ENCODE results near the gene L3MBTL4.

DNA sequence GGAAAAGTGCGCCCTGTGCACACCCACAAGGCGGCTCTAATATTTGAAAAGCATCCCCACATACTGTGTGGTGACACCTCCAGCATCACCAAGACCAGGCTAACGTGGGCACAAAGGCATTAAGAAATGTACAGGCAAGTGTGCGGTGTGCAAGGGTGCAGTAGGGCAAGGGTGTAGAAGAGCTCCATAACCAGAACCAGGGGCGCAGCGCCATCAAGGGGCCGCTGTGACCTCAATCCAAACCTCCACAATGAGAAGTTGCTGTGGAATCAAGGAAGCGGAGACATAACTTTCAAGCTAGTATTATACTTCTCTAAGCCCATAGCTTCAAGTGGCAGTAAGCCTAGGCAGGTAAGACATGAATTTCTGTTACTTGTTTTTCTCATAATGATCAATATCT is 13.0 kb downstream of the L3MBTL4 start:
- TF ChIP-seq OSR1 (CRISPR knock-in tag; IDR thresholded peaks at IDR 0.05) (no peak), ZNF565 (CRISPR knock-in tag; conservative IDR thresholded peaks at IDR 0.05; ENCODE audit: low read depth) (no peak), CSDC2 (CRISPR knock-in tag; IDR thresholded peaks at IDR 0.05) (no peak), ARNTL (CRISPR knock-in tag; IDR thresholded peaks at IDR 0.05; ENCODE audit: borderline replicate concordance, low read depth) (no peak), ESRRG (CRISPR knock-in tag; IDR thresholded peaks at IDR 0.05) (no peak), PATZ1 (CRISPR knock-in tag; IDR thresholded peaks at IDR 0.05; ENCODE audit: borderline replicate concordance) (no peak), SNAI2 (CRISPR knock-in tag; IDR thresholded peaks at IDR 0.05) (no peak), TCF4 (CRISPR knock-in tag; IDR thresholded peaks at IDR 0.05; ENCODE audit: borderline replicate concordance) (no peak), ZNF8 (CRISPR knock-in tag; IDR thresholded peaks at IDR 0.05) (no peak), ZFP30 (CRISPR knock-in tag; IDR thresholded peaks at IDR 0.05) (no peak), BACH2 (CRISPR knock-in tag; IDR thresholded peaks at IDR 0.05; ENCODE audit: borderline replicate concordance) (no peak), ZNF70 (CRISPR knock-in tag; IDR thresholded peaks at IDR 0.05) (no peak)
- TF ChIP-seq, protein P1, sequence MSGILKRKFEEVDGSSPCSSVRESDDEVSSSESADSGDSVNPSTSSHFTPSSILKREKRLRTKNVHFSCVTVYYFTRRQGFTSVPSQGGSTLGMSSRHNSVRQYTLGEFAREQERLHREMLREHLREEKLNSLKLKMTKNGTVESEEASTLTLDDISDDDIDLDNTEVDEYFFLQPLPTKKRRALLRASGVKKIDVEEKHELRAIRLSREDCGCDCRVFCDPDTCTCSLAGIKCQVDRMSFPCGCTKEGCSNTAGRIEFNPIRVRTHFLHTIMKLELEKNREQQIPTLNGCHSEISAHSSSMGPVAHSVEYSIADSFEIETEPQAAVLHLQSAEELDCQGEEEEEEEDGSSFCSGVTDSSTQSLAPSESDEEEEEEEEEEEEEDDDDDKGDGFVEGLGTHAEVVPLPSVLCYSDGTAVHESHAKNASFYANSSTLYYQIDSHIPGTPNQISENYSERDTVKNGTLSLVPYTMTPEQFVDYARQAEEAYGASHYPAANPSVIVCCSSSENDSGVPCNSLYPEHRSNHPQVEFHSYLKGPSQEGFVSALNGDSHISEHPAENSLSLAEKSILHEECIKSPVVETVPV (CRISPR knock-in tag; IDR thresholded peaks at IDR 0.05) = no peak
- TF ChIP-seq, protein P2, sequence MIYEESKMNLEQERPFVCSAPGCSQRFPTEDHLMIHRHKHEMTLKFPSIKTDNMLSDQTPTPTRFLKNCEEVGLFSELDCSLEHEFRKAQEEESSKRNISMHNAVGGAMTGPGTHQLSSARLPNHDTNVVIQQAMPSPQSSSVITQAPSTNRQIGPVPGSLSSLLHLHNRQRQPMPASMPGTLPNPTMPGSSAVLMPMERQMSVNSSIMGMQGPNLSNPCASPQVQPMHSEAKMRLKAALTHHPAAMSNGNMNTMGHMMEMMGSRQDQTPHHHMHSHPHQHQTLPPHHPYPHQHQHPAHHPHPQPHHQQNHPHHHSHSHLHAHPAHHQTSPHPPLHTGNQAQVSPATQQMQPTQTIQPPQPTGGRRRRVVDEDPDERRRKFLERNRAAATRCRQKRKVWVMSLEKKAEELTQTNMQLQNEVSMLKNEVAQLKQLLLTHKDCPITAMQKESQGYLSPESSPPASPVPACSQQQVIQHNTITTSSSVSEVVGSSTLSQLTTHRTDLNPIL (CRISPR knock-in tag; IDR thresholded peaks at IDR 0.05; ENCODE audit: low read depth) = no peak
